H1 (cell line): Measurements from ENCODE around the gene ODR4. TPM values are rescaled to one million over a fixed set of nuclear protein-coding genes. Genes with fewer than 3 reads are reported as not detected.

Source experiments
- CTCF ChIA-PET: fragments of 300-600 bp; sonication (Branson Sonifier 250); formaldehyde crosslinking; loops from one replicate; lab custom pipeline; 2021; ENCODE audit not compliant: partially characterized antibody; lab: Charles Lee
- POLR2A ChIA-PET: fragments of 300-600 bp; sonication (Branson Sonifier 250); formaldehyde crosslinking; loops from one replicate; lab custom pipeline; 2021; ENCODE audit warnings: inconsistent platforms; ENCODE audit not compliant: partially characterized antibody; lab: Charles Lee
- DNase-seq, 2 experiments: peaks; one replicate each; pipeline versions ENCODE4 v3.0.0 to v3.0.0-alpha.2; 2010 to 2022; ENCODE audit warnings: low spot score in 2 of 2, low read depth in 1 of 2, mixed read lengths in 1 of 2
- FAIRE-seq: peaks from 2 replicates; lab custom pipeline; 2011; peaks lifted over from hg19 to GRCh38; lab: Jason Lieb, UNC
- H2AFZ ChIP-seq: 2 replicates; pipeline ENCODE4 v1.8.1; 2012; ENCODE audit warnings: low read length, inconsistent platforms
- H2AK5ac ChIP-seq: 2 replicates; pipeline ENCODE4 v1.6.1; 2013; ENCODE audit warnings: low read depth, low read length
- H2BK120ac ChIP-seq: replicated peaks from 2 replicates; pipeline ENCODE3; 2013; ENCODE audit warnings: low read depth, low read length, inconsistent platforms
- H2BK12ac ChIP-seq: 2 replicates; pipeline ENCODE4 v1.6.1; 2013; ENCODE audit warnings: low read depth, low read length
- H2BK15ac ChIP-seq: 2 replicates; pipeline ENCODE4 v1.6.1; 2013; ENCODE audit warnings: low read length
- H2BK20ac ChIP-seq: 2 replicates; pipeline ENCODE4 v1.6.1; 2013; ENCODE audit warnings: low read length
- H2BK5ac ChIP-seq: 2 replicates; pipeline ENCODE4 v1.6.1; 2013; ENCODE audit warnings: low read depth, low read length
- H3K14ac ChIP-seq: 2 replicates; pipeline ENCODE4 v1.6.1; 2013; ENCODE audit warnings: inconsistent platforms; ENCODE audit not compliant: insufficient read length
- H3K18ac ChIP-seq: 2 replicates; pipeline ENCODE4 v1.6.1; 2013; ENCODE audit warnings: low read length; ENCODE audit errors: extremely low read depth
- H3K23ac ChIP-seq: 2 replicates; pipeline ENCODE4 v1.6.1; 2013; ENCODE audit warnings: inconsistent platforms; ENCODE audit not compliant: insufficient read length
- H3K23me2 ChIP-seq: 2 replicates; pipeline ENCODE4 v1.6.1; 2013; ENCODE audit warnings: low read depth, low read length
- H3K27ac ChIP-seq: 2 replicates; pipeline ENCODE4 v1.6.1; 2011; ENCODE audit warnings: low read depth, low read length, inconsistent platforms
- H3K27me3 ChIP-seq, 4 experiments: replicated peaks in 1 of 4; 1 replicate in 1 of 4; 2 replicates in 3 of 4; pipeline versions ENCODE4 v1.6.1 to v1.8.1; 2011 to 2013; ENCODE audit warnings: low read length in 3 of 4, mild to moderate bottlenecking in 3 of 4, inconsistent platforms in 2 of 4, mixed read lengths in 2 of 4, moderate library complexity in 1 of 4; ENCODE audit not compliant: control insufficient read depth in 3 of 4, insufficient read depth in 3 of 4; ENCODE audit errors: extremely low read depth in 1 of 4
- H3K36me3 ChIP-seq, 4 experiments: 2 replicates each; pipeline versions ENCODE4 v1.6.1 to v1.8.1; 2011 to 2013; ENCODE audit warnings: mild to moderate bottlenecking in 4 of 4, low read length in 3 of 4, moderate library complexity in 2 of 4, control low read depth in 1 of 4, inconsistent platforms in 1 of 4; ENCODE audit not compliant: insufficient read depth in 4 of 4, control insufficient read depth in 2 of 4
- H3K4ac ChIP-seq: replicated peaks from 2 replicates; pipeline ENCODE3; 2013; ENCODE audit warnings: low read length, low read depth, mixed read lengths, inconsistent platforms; ENCODE audit not compliant: insufficient read length
- H3K4me1 ChIP-seq, 4 experiments: replicated peaks in 1 of 4; 1 replicate in 1 of 4; 2 replicates in 3 of 4; pipeline versions ENCODE4 v1.6.1 to v1.8.1; 2011 to 2013; ENCODE audit warnings: low read length in 3 of 4, inconsistent platforms in 2 of 4, mixed read lengths in 1 of 4; ENCODE audit not compliant: insufficient read depth in 4 of 4, control insufficient read depth in 3 of 4
- H3K4me2 ChIP-seq, 2 experiments: 2 replicates each; pipeline versions ENCODE4 v1.6.1 to v1.8.1; 2011 to 2013; ENCODE audit warnings: low read depth in 2 of 2, low read length in 2 of 2, control low read depth in 1 of 2, inconsistent platforms in 1 of 2, mild to moderate bottlenecking in 1 of 2; ENCODE audit not compliant: insufficient read depth in 1 of 2
- H3K4me3 ChIP-seq, 4 experiments: fragments of 200-600, 300-600 bp in 1 of 4; sonication (generic), shearing (Covaris generic), sonication (Bioruptor Twin) in 1 of 4; 2 replicates each; pipeline versions ENCODE4 v1.5.1 to v1.8.1; 2011 to 2016; ENCODE audit warnings: low read length in 4 of 4, low read depth in 3 of 4, control low read depth in 2 of 4, inconsistent platforms in 2 of 4, mild to moderate bottlenecking in 2 of 4, mixed read lengths in 1 of 4, moderate library complexity in 1 of 4; ENCODE audit not compliant: insufficient read depth in 2 of 4; ENCODE audit errors: extremely low read depth in 1 of 4
- H3K56ac ChIP-seq: replicated peaks from 2 replicates; pipeline ENCODE3; 2013; ENCODE audit warnings: low read depth, mild to moderate bottlenecking, mixed read lengths, low read length, inconsistent platforms; ENCODE audit not compliant: insufficient read length
- H3K79me1 ChIP-seq: 2 replicates; pipeline ENCODE4 v1.6.1; 2013; ENCODE audit warnings: low read depth, low read length, control low read depth
- H3K79me2 ChIP-seq, 2 experiments: 2 replicates each; pipeline versions ENCODE4 v1.6.1 to v1.8.1; 2012 to 2013; ENCODE audit warnings: low read length in 2 of 2, mild to moderate bottlenecking in 2 of 2, inconsistent platforms in 1 of 2; ENCODE audit not compliant: insufficient read depth in 2 of 2, control insufficient read depth in 1 of 2
- H3K9ac ChIP-seq, 4 experiments: replicated peaks in 1 of 4; 1 replicate in 1 of 4; 2 replicates in 3 of 4; pipeline versions ENCODE4 v1.6.1 to v1.8.1; 2011 to 2013; ENCODE audit warnings: low read depth in 3 of 4, low read length in 3 of 4, control low read depth in 2 of 4, mild to moderate bottlenecking in 2 of 4, moderate library complexity in 2 of 4, inconsistent platforms in 1 of 4; ENCODE audit errors: extremely low read depth in 1 of 4
- H3K9me3 ChIP-seq, 2 experiments: 2 replicates each; pipeline versions ENCODE4 v1.6.1 to v1.8.1; 2012 to 2013; ENCODE audit warnings: mild to moderate bottlenecking in 2 of 2, moderate library complexity in 2 of 2, control low read depth in 1 of 2, inconsistent platforms in 1 of 2, low read depth in 1 of 2, low read length in 1 of 2, mixed read lengths in 1 of 2; ENCODE audit not compliant: insufficient read depth in 2 of 2
- H4K20me1 ChIP-seq, 2 experiments: replicated peaks in 1 of 2; 2 replicates each; pipeline versions ENCODE3 to v1.8.1; 2011 to 2013; ENCODE audit warnings: inconsistent platforms in 2 of 2, low read length in 2 of 2, mild to moderate bottlenecking in 1 of 2; ENCODE audit not compliant: insufficient read depth in 2 of 2, control insufficient read depth in 1 of 2
- H4K5ac ChIP-seq: 2 replicates; pipeline ENCODE4 v1.6.1; 2013; ENCODE audit warnings: low read length, low read depth, mixed read lengths, inconsistent platforms; ENCODE audit not compliant: insufficient read length
- H4K8ac ChIP-seq: 2 replicates; pipeline ENCODE4 v1.8.0; 2013; ENCODE audit warnings: mild to moderate bottlenecking, moderate library complexity, low read length, inconsistent platforms; ENCODE audit not compliant: insufficient read depth; ENCODE audit errors: extremely low read depth
- H4K91ac ChIP-seq: replicated peaks from 2 replicates; pipeline ENCODE3; 2013; ENCODE audit warnings: low read length, mixed read lengths, inconsistent platforms; ENCODE audit not compliant: insufficient read length
- MAFK ChIP-seq: IDR thresholded peaks from 2 replicates; pipeline ENCODE4 v1.6.1; 2012; ENCODE audit warnings: low read depth, mild to moderate bottlenecking, improper control_type of control experiment, low read length
- SP2 ChIP-seq: IDR thresholded peaks from 2 replicates; pipeline ENCODE4 v1.6.1; 2012; ENCODE audit warnings: mild to moderate bottlenecking, low read length, inconsistent platforms
- WGBS, 2 experiments: shearing (Covaris generic) in 1 of 2; methylation state at CpG; one replicate each; pipeline versions ENCODE4 v1.1.6 to v1.1.7; 2013 to 2015; ENCODE audit warnings: low lambda C conversion rate in 2 of 2, mixed read lengths in 2 of 2, inconsistent platforms in 1 of 2, low coverage in 1 of 2, missing lambda C conversion rate in 1 of 2; ENCODE audit not compliant: insufficient replicate concordance in 2 of 2, insufficient coverage in 1 of 2, insufficient read length in 1 of 2; ENCODE audit errors: extremely low coverage in 1 of 2, missing lambda C conversion rate in 1 of 2; 5-methylcytosine and 5-hydroxymethylcytosine counted together
- polyA plus RNA-seq, 7 experiments: library from polyadenylated mRNA; depleted of rRNA in 3 of 7; stranded (reverse) in 5 of 7; unstranded in 2 of 7; fragments of >200 nt in 5 of 7; fragments of 200-250 nt in 2 of 7; gene quantifications; 1 replicate in 5 of 7; 2 replicates in 1 of 7; 4 replicates in 1 of 7; pipeline versions ENCODE4 v1.2.1 to v1.2.3, GENCODE V29; 2011 to 2013; ENCODE audit warnings: missing spikeins in 2 of 7, mixed read lengths in 2 of 7
- total RNA-seq: library from RNA; stranded (reverse); fragmentation: NEBNext Ultra II Directional; extraction: Animal tissue kit (Norgen Biotek cat#: 25700); gene quantifications from 2 replicates; pipeline ENCODE4 v1.2.1, GENCODE V29; 2021
- TF ChIP-seq, protein P1 (sequence below): IDR thresholded peaks from 2 replicates; pipeline ENCODE4 v1.6.1; 2012; ENCODE audit warnings: low read length, inconsistent platforms

ODR4 gene
- total and polyA plus RNA-seq, 2 of the 8 experiments (the other 6 are each of a cell fraction or from before 2014, with no cell fraction given) = 4.1 to 14.1 TPM

GRCh38 chr1:186446152-186446551, 70.5 kb downstream of the ODR4 start:
- H3K36me3 ChIP-seq = no peaks in the 10 kb centered on the region
- H4K5ac ChIP-seq = no peak overlapping the region
- no peak overlapping the region for H3K27ac ChIP-seq
- no peak overlapping the region for H2AFZ ChIP-seq
- TF ChIP-seq MAFK = peak; percentile 19; the same call in 1 of the 2 replicates
- TF ChIP-seq, protein P1, sequence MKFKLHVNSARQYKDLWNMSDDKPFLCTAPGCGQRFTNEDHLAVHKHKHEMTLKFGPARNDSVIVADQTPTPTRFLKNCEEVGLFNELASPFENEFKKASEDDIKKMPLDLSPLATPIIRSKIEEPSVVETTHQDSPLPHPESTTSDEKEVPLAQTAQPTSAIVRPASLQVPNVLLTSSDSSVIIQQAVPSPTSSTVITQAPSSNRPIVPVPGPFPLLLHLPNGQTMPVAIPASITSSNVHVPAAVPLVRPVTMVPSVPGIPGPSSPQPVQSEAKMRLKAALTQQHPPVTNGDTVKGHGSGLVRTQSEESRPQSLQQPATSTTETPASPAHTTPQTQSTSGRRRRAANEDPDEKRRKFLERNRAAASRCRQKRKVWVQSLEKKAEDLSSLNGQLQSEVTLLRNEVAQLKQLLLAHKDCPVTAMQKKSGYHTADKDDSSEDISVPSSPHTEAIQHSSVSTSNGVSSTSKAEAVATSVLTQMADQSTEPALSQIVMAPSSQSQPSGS = no peak
- TF ChIP-seq SP2 = no peak
- no peak for DNase-seq
- no peak overlapping the region for H3K14ac ChIP-seq
- FAIRE-seq = no peak
- CTCF ChIA-PET = interaction anchor here (1.4 kb wide), 1 partner anchor 42 kb away, joined by 4 read pairs; no protein-coding TSS in a partner anchor
- no peak overlapping the region for H2BK12ac ChIP-seq
- H3K9ac ChIP-seq = no peak overlapping the region
- no peaks in the 10 kb centered on the region for H3K9me3 ChIP-seq
- H3K56ac ChIP-seq = no peak overlapping the region
- no peak overlapping the region for H2BK120ac ChIP-seq
- no peak overlapping the region for H2AK5ac ChIP-seq
- no peak overlapping the region for H2BK5ac ChIP-seq
- H3K27me3 ChIP-seq = no peaks in the 10 kb centered on the region
- 94% methylated on average over 4 of the region's 4 CpGs; no CpG with 5 or more reads in 1 of the 2 experiments for WGBS, 2 experiments
- no peak overlapping the region for H4K8ac ChIP-seq
- no peaks in the 10 kb centered on the region for H4K20me1 ChIP-seq
- H3K4me3 ChIP-seq = no peak overlapping the region
- no peak overlapping the region for H3K4ac ChIP-seq
- H3K23me2 ChIP-seq = no peaks in the 10 kb centered on the region
- H3K79me2 ChIP-seq = no peaks in the 10 kb centered on the region
- no peaks in the 10 kb centered on the region for H3K4me1 ChIP-seq
- no peak overlapping the region for H3K23ac ChIP-seq
- H3K4me2 ChIP-seq = no peak overlapping the region
- POLR2A ChIA-PET = no interaction called here
- no peak overlapping the region for H4K91ac ChIP-seq
- H3K18ac ChIP-seq = no peak overlapping the region
- H2BK15ac ChIP-seq = no peak overlapping the region
- H3K79me1 ChIP-seq = no peaks in the 10 kb centered on the region
- no peak overlapping the region for H2BK20ac ChIP-seq
